Gastroesophageal sphincter (tissue), 4 donors: ENCODE data around the gene DYRK3. TPM values are rescaled to one million over a fixed set of nuclear protein-coding genes. Genes with fewer than 3 reads are reported as not detected.
"Not testable (repeated sequence)": the region's sequence is repeated elsewhere in the genome, so short reads cannot be mapped to it uniquely, and the experiment has no call there.

Experiments
- ATAC-seq: fragments of 150-250 bp; one replicate; pipeline ENCODE4 v1.9.1; 2016; ENCODE audit warnings: mild to moderate bottlenecking, moderate library complexity
- H3K27ac ChIP-seq, 4 donors: fragments of 200-600 bp; sonication (generic) in 3 of 4; 1 replicate in 3 of 4; 2 replicates in 1 of 4; pipeline ENCODE4 v1.5.1; 2016 to 2019
- H3K27me3 ChIP-seq: fragments of 200-600 bp; sonication (generic); one replicate; pipeline ENCODE4 v1.5.1; 2019
- H3K36me3 ChIP-seq, 2 donors: fragments of 200-600 bp; sonication (generic); one replicate each; pipeline ENCODE4 v1.5.1; 2019; ENCODE audit warnings: control low read depth in 1 of 2
- H3K4me1 ChIP-seq, 3 donors: fragments of 200-600 bp; sonication (generic); 1 replicate in 2 of 3; 2 replicates in 1 of 3; pipeline ENCODE4 v1.5.1; 2016 to 2019; ENCODE audit warnings: control low read depth in 2 of 3
- H3K4me3 ChIP-seq, 2 donors: fragments of 200-600 bp; sonication (generic); one replicate each; pipeline ENCODE4 v1.5.1; 2019; ENCODE audit warnings: mild to moderate bottlenecking in 1 of 2, moderate library complexity in 1 of 2
- H3K9me3 ChIP-seq, 3 donors: fragments of 200-600 bp; sonication (generic); one replicate each; pipeline ENCODE4 v1.5.1; 2017 to 2019; ENCODE audit warnings: control low read depth in 2 of 3
- CTCF ChIP-seq, 4 experiments: fragments of 200-600 bp in 2 of 4; fragments of 450-650 bp in 2 of 4; sonication (generic) in 1 of 4; IDR thresholded peaks; one replicate each; pipeline ENCODE4 v1.5.1; 2017 to 2019; ENCODE audit warnings: antibody characterized with exemption in 4 of 4, mild to moderate bottlenecking in 2 of 4, moderate library complexity in 2 of 4
- EP300 ChIP-seq: sonication (generic); formaldehyde crosslinking; IDR thresholded peaks from one replicate; pipeline ENCODE4 v1.6.1; 2017; ENCODE audit warnings: antibody characterized with exemption, mild to moderate bottlenecking
- POLR2A ChIP-seq, 2 donors: fragments of 450-650 bp; IDR thresholded peaks; one replicate each; pipeline ENCODE4 v1.6.1; 2017; ENCODE audit warnings: antibody characterized with exemption in 2 of 2, mild to moderate bottlenecking in 2 of 2, moderate library complexity in 1 of 2
- POLR2AphosphoS5 ChIP-seq: sonication (generic); formaldehyde crosslinking; IDR thresholded peaks from one replicate; pipeline ENCODE4 v1.6.1; 2017; ENCODE audit warnings: antibody characterized with exemption
- WGBS, 2 donors: methylation state at CpG; one replicate each; pipeline ENCODE4 v1.1.5; 2018; ENCODE audit warnings: low coverage in 1 of 2; 5-methylcytosine and 5-hydroxymethylcytosine counted together
- total RNA-seq, 4 donors: library from RNA; depleted of rRNA; stranded (reverse); fragments of >200 nt; gene quantifications; one replicate each; pipeline ENCODE4 v1.1.0, GENCODE V29; 2016

DYRK3 gene
- total RNA-seq, 4 donors from 2014 or later = 5.0 to 14.9 (median 8.4) TPM

- Histone ChIP-seq H3K4me1 (peaks cover 0 to 44% (median 16%) of the 10 kb centered on the region in 3 donors), H3K9me3 (no peaks in the 10 kb centered on the region), H3K4me3 (no peak overlapping the region), H3K36me3 (peaks cover 0 to 10% of the 10 kb centered on the region in 2 donors), H3K27ac (peak overlapping the region in 2 of 4 donors; percentile 84 to 90), H3K27me3 (no peaks in the 10 kb centered on the region)
- ATAC-seq = no peak
- TF ChIP-seq POLR2AphosphoS5 (no peak), CTCF (IDR thresholded peaks at IDR 0.05) (no peak), POLR2A (IDR thresholded peaks at IDR 0.05) (no peak), EP300 (no peak)
Measured at GRCh38 chr1:206637605-206638004, 2.3 kb downstream of the DYRK3 start.

DNA sequence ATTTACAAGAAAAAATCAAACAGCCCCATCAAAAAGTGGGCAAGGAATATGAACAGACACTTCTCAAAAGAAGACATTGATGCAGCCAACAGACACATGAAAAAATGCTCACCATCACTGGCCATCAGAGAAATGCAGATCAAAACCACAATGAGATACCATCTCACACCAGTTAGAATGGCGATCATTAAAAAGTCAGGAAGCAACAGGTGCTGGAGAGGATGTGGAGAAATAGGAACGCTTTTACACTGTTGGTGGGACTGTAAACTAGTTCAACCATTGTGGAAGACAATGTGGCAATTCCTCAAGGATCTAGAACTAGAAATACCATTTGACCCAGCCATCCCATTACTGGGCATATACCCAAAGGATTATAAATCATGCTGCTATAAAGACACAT is 6.7 kb downstream of the DYRK3 start:
- WGBS, 2 donors = 100% methylated on average over 1 of the region's 2 CpGs; no CpG with 5 or more reads in 1 of the 2 donors
- not testable (repeated sequence) for H3K4me3 ChIP-seq, ATAC-seq

GRCh38 chr1:206643118-206643698 is 7.9 kb downstream of the DYRK3 start:
- no peaks in the 10 kb centered on the region for H3K4me1 ChIP-seq
- H3K36me3 ChIP-seq = peaks cover 3 to 36% of the 10 kb centered on the region in 2 donors
- TF ChIP-seq CTCF (IDR thresholded peaks at IDR 0.05) (no peak), EP300 (no peak), POLR2AphosphoS5 (no peak), POLR2A (IDR thresholded peaks at IDR 0.05) (no peak)
- WGBS, 2 donors = 67 to 100% methylated on average over 3 of the region's 3 CpGs
- H3K27ac ChIP-seq = no peak overlapping the region
- H3K27me3 ChIP-seq = no peaks in the 10 kb centered on the region
- no peaks in the 10 kb centered on the region for H3K9me3 ChIP-seq
- H3K4me3 ChIP-seq = no peak overlapping the region
- ATAC-seq = no peak

More for the DNA sequence above, 6.7 kb downstream of the DYRK3 start:
- not testable (repeated sequence) for H3K27ac ChIP-seq, H3K9me3 ChIP-seq, H3K27me3 ChIP-seq
- Histone ChIP-seq H3K36me3 (peaks cover 0 to 25% of the 10 kb centered on the region in 2 donors), H3K4me1 (peaks cover 0 to 10% (median 5%) of the 10 kb centered on the region in 3 donors)

GRCh38 chr1:206646504-206646903 is 11.2 kb downstream of the DYRK3 start:
- Histone ChIP-seq H3K36me3 (peaks cover 3 to 53% of the 10 kb centered on the region in 2 donors), H3K4me3 (no peak overlapping the region), H3K27me3 (no peaks in the 10 kb centered on the region), H3K9me3 (no peaks in the 10 kb centered on the region), H3K4me1 (peaks cover 0 to 5% (median 0%) of the 10 kb centered on the region in 3 donors), H3K27ac (no peak overlapping the region)
- no peak for ATAC-seq
- 100% methylated on average over 1 of the region's 1 CpG for WGBS, 2 donors
- TF ChIP-seq EP300 = no peak
- no peak for TF ChIP-seq CTCF (IDR thresholded peaks at IDR 0.05)

- Histone ChIP-seq H3K27ac (no peak overlapping the region), H3K27me3 (no peaks in the 10 kb centered on the region), H3K9me3 (no peaks in the 10 kb centered on the region), H3K4me1 (peaks cover 0 to 5% (median 0%) of the 10 kb centered on the region in 3 donors), H3K36me3 (peaks cover 3 to 59% of the 10 kb centered on the region in 2 donors), H3K4me3 (no peak overlapping the region)
- TF ChIP-seq POLR2AphosphoS5 (no peak), POLR2A (IDR thresholded peaks at IDR 0.05) (no peak), EP300 (no peak), CTCF (IDR thresholded peaks at IDR 0.05) (no peak)
- ATAC-seq = no peak
Measured at GRCh38 chr1:206647224-206647623, 11.9 kb downstream of the DYRK3 start.
